ENCODE measurements around the gene IGF1R.

- TF ChIP-seq CTCF (IDR thresholded peaks at IDR 0.05; ENCODE audit: poor library complexity) (no peak), EZH2phosphoT487 (IDR thresholded peaks at IDR 0.05; ENCODE audit: low read depth, severe bottlenecking, unreplicated experiment) (no peak)
These were observed 258.4 kb downstream of the IGF1R start for GRCh38 chr15:98906712-98907083.
